AG08396 (cell line): ENCODE results near the gene TREML1.

Experiments
- DNase-seq: peaks from one replicate; pipeline ENCODE4 v3.0.0; 2012; ENCODE audit warnings: low spot score, mixed read lengths

Gene TREML1

GRCh38 chr6:41177695-41178094, 23.5 kb upstream of the TREML1 start:
- no peak for DNase-seq

DNA sequence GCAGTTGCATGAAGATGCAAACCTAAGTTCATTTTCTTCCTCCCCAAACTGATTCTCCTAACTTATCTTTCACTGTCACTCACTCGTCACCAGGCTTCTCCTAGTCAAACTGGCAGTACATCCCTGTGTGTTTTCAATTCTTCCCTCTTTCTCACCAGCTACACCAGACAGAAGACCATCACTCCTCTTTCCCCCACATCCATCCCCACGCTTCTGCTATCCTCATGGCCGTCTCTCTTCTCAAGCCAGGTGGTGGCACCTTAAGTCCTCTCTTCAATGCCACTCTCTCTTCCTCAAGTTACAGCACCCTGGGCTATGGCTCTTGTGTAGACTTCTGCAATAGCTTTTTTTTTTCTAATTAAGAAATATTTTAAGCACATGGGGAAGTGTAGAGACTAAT, 23.1 kb upstream of the TREML1 start:
- no peak for DNase-seq

GRCh38 chr6:41176189-41176588, 22.0 kb upstream of the TREML1 start:
- no peak for DNase-seq

DNA sequence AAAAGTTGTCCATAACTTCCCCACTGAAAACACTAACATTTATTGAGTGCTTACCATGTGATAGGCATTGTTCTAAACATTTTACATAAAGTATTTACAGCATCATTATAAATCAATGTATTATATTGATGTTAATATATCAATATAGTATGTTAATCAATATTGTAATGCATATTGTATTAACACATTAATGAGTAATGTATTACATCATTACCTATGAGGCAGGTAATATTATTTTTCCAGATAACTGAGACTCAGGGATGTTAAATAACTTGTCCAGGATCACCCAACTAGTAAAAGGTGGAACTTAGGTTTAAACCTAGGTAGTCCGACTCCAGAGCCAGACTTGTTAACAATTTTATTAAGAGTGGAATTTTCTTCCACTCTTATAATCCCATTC, 20.9 kb upstream of the TREML1 start:
- DNase-seq, result no peak

- DNase-seq, result no peak
Observed at GRCh38 chr6:41174610-41175009, 20.5 kb upstream of the TREML1 start.

DNA sequence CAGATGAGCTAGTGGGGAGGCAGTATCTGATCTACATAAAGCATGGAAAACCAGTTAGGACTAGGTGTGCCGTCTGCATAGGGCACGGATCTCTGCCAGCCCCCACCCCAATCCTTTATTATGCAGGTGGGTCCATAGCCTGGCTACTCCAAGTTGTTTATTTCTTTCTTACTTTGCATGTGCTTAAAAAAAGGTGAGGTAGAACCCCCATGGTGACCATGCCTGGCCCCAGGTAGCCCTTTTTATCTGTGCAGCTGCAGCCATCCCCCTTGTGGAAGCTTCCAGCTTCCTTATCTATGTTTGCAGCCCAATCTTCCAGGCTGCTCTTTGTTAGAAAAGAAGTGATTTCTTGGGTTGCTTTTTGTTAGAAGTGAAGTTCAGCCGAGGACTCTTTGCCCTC, 17.8 kb upstream of the TREML1 start:
- no peak for DNase-seq

DNA sequence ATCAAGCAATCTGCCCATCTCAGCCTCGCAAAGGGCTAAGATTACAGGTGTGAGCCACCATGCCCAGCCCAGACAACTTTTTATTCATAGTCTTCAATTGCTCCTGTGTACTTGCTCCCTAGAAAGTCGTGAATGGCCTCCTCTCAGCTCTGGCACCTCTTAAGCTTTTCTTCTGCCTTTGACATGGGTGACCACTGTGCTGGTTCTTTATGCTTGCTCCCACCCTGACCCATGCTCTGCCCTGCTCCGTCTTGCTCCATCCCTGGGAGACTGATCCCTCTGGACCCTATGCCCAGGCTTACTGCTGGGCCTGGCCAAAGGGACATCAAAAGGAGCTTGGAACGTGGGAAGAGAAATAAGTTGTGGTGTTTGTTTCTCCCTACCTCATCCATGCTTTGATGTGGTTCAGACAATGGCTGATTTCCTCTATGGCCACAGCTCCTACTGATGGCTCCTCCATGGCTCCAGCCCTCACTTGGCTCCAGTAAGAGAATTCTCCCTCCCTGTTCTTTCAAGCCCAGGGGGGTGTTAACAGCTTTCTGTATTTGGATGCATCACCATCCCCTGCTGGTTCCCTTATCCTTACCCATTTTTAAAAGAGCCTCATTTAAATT, 16.5 kb upstream of the TREML1 start:
- no peak for DNase-seq

DNA sequence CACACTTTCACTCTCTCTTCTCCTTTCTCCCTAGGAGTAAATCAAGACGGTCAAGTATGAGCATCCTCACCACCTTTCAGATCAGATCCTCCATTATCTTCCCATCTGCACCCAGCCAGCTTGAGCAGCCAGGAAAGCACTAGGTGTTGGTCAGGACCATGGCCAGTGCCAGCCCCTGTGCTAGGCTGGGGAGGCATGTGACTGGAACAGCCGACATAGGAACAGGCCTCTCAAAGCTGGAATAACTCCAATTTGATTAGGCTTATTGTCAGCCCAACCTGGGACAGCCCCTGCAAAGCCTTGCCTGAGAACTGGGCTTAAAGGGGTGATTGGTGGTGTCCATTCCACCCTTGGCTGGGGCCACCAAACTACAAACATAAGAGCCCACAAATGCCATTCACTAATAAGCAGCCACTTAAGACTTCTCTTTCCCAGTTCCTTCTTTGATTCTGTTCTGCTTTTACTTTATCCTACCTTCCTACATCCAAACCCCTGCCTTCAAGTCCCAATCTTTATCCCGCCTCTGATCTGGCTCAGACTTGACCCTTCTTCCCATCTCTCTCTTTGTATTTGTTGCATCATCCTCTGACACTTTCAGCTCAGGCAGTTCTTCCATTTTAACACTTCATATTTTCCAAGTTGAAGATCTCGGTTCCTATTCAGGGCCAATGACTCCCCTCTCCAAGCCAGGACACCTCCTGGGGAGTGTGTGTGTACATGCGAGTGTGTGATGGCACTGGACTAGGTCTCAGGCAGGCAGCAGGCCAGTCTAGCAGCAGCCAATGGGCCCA, 13.2 kb upstream of the TREML1 start:
- peak; percentile 38 for DNase-seq

GRCh38 chr6:41164551-41165120, 10.5 kb upstream of the TREML1 start:
- no peak for DNase-seq

DNA sequence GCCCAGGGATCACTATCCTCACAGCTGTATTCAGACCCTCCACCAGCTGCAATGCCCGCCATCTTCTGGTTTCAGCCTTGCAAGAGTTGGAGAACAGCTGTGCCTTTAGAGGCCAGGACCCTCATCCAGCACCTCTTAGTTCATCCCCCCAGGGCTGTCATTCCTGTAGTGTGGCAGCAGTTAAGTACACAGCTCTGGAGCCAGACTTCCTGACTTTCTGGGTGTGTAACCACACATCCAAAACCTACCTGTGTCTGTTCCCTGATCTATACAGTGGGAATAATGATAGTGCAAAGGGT, 9.2 kb upstream of the TREML1 start:
- no peak for DNase-seq

- DNase-seq, result no peak
Observed at GRCh38 chr6:41162687-41163418, 8.7 kb upstream of the TREML1 start, which contains the start of gene TREM2. TREM2 (minus strand) TSS chr6:41163116; CDS start chr6:41163082, 34 bp downstream.

DNA sequence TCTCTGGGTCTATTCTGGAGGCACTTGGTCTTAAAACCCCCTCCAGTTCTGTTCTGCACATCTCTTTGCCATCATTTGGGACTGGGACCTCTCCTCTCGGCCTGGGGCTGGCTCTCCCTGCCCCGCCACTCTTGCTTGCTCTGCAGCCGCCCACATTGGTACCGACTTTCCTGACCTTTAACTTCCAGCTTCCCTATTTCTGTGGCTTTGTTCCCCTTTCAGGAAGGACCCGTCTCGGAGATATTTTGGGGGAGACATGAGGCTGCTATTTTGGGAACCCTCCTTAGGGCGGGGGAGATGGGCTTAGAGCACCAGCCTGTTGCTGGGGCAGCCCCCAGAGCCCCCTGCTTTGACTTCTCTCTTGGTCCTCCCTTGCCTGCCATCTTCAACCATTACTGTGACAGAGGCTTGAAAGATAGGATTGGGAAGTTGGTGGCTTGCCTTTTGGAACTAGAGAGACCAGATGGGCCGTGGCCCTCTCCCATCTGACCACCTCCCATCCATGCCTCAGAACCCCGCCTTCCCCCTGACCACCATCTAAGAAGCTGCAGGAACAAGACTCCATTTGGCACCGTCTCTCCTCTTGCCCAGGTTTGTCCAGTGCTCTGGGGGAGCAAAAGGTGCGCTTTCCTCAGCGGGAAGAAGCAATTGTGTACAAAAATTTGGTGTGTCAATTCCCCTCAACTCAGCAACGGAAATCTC, 7.9 kb upstream of the TREML1 start:
- no peak for DNase-seq

DNA sequence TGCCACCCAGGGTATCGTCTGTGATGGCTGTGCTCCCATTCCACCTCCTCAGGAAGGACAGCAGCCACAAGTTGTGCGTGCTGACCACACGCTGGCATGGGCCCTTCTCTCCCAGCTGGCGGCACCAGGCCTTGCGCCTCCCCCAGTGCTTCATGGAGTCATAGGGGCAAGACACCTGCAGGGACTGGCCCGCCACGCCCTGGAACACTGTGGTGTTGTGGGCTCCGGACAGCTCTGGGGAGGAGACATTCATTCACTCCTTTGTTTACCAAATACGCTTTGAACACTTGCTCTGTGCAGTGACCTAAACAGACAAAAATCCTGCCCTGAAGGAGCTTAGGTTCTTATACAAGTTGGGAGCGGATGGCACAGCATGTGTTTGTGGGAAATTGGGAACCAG, 7.2 kb upstream of the TREML1 start:
- DNase-seq, result no peak

DNA sequence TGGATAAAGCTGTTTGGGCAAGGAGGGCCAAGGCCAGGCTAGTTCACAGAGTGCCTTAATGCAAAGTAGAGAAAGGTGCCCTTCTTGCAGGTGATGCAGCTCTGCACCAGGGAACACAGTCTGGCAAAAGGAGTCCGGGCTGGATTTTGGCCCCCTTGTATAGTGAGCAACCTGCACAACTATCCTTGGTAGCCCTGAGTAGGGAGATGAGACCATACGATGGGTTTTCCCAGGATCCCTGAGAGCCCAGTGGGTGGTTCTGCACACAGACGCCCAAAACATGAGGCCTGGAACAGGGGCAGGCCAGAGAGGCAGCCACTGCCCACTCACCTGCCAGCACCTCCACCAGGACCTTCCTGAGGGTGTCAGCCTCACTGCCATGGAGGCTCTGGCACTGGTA, 6.8 kb upstream of the TREML1 start:
- DNase-seq, result no peak

DNA sequence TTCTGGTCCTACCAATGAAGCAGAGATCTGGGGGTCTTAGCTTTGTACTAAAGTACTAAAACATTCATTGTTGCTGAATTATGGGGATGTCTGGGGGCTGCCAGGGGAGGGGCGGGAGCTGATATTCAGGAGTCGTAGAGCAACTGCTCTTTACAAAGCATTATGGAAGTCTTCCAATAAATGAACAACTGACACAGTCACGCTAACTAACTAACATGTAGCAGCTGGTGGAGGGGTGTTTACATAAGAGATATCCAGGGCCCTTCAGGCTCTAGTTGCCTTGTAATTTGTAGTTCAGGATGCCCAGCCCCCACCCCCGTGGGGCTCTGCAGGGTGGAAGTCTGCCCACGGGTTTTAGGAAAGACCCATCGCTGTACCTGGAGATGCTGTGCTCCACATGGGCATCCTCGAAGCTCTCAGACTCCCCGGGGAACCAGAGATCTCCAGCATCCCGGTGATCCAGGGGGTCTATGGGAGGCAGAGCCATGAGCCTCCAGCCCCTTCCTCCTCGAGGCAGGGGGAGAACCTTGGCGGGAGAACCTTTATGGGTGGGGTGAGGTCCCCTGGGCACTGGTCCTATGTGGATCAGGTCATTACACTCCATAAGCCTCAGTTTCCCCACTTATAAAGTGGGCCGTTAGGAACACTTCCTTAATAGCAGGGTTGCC, 5.4 kb upstream of the TREML1 start:
- DNase-seq, result no peak

DNA sequence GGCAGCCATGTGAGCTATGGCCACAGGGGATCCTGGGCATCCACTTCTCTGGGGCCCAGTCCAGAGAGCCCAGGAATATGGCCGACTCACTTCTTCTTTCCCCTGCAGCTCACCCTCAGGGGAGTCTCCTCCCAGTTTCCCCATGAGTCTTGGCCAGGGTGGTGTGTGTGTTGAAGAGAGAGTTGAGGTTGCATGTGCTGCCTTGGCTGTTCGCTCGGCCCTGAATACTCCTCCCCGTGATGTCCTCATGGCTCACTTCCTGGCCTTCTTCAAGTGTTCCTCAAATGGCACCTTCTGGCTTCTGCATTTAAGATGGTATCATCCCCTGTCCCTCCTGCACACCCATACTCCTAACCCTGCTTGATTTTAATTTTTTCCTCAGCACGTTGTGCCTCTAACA, 3.2 kb upstream of the TREML1 start:
- DNase-seq, result no peak

- no peak for DNase-seq
Observed at GRCh38 chr6:41156771-41157170, 2.6 kb upstream of the TREML1 start.

DNA sequence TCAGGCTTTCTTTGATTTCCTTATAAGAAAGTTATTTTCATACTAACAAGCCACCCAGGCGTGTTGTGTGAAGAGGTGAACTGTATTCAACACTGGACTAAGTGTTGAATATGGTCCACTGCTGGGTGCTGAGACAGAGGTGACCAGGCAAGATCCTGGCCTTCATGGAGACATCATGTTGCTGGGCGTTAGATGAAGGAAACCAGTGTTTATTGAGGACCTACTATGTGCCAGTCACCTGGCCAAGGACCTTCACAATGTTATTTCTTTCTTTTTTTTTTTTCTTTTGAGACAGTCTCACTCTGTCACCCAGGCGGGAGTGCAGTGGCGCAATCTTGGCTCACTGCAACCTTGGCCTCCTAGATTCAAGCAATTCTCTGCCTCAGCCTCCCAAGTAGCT, 1.9 kb upstream of the TREML1 start:
- DNase-seq, result no peak

DNA sequence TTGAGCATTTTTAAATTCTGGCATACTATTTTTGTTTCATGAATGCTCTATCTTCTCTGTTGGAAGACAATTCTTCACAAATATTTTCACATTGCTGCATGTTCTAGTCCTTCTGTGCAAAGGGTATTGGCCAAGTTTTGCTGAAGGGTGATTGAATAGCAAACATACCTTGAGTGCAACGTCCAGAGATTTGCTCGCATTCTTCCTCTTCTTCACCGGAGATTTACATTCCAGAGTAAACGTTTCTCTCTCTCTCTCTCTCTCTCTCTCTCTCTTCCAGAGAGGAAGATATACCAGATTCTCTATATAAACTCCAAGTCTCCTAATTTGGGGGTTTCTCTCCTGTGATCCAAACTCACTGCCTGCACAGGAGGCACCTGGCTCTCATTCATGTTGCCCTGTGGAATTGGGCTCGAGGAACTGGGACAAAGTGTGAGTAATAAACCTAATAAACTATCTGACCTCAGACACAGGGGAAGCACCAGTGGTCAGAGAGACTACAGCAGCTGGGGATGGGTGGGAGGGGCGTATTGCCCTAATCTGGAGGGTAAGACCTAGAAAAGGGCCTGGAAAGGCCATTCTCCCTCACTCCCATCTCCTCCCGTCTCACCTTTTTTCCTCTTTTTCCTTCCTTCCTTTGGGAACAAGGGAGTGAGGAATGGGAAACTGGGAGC, 1.1 kb upstream of the TREML1 start:
- DNase-seq, result no peak

GRCh38 chr6:41153451-41153850, 696 bp downstream of the TREML1 start:
- DNase-seq, result no peak

GRCh38 chr6:41150671-41151070, 3.5 kb downstream of the TREML1 start:
- no peak for DNase-seq
